Stimulated activated CD8-positive, alpha-beta memory T cell treated with anti-CD3 and anti-CD28 coated beads, Interleukin-2, amount 100 ng/mL, for 1 hour (primary cell): ENCODE results near the gene G6PC1.

ENCODE experiments used
- DNase-seq, 2 donors: peaks; one replicate each; pipeline ENCODE4 v3.0.0-alpha.2; 2020; ENCODE audit warnings: low read depth in 2 of 2

Gene G6PC1

GRCh38 chr17:42937712-42938596 lies 37.4 kb downstream of the G6PC1 start:
- no peak for DNase-seq

GRCh38 chr17:42944211-42944610 lies 43.6 kb downstream of the G6PC1 start:
- DNase-seq: no peak

DNA sequence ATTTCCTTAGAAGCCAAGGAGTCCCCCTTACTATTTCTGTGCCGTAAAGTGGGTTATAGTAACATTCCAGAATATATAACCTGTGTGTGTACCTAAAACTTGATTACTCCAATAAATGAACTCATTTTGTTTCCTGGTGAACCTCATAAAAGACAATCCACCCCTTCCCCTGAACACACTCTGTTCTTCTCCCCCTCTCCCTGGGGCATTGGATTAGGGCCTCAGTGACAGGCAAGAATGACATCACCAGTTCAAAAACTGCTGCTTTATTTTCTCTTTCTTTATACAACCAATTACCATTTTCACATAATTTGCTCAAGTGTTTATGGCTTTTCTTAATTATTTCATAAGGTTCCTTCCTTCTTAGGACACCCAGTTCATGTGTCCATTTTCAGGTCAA lies 46.2 kb downstream of the G6PC1 start:
- no peak for DNase-seq

GRCh38 chr17:42950044-42950783 lies 49.6 kb downstream of the G6PC1 start:
- DNase-seq: no peak
